ENCODE results near the gene DNTT.

The DNTT gene

GRCh38 chr10:96310321-96310669 lies 6.1 kb downstream of the DNTT start:
- DNase-seq, result no peak

- DNase-seq, result no peak
Measured at GRCh38 chr10:96311180-96311715, 7.0 kb downstream of the DNTT start.

- DNase-seq, result no peak
Measured at GRCh38 chr10:96313344-96313743, 9.1 kb downstream of the DNTT start.

GRCh38 chr10:96317067-96317833 lies 13.0 kb downstream of the DNTT start:
- no peak for DNase-seq

- DNase-seq, result no peak
Measured at GRCh38 chr10:96319754-96320474, 15.7 kb downstream of the DNTT start.

- DNase-seq, result no peak
Measured at GRCh38 chr10:96321822-96322221, 17.6 kb downstream of the DNTT start.

- no peak for DNase-seq
Measured at GRCh38 chr10:96322275-96322674, 18.0 kb downstream of the DNTT start.

GRCh38 chr10:96324447-96324846 lies 20.2 kb downstream of the DNTT start:
- DNase-seq, result no peak

GRCh38 chr10:96325719-96326373 lies 21.6 kb downstream of the DNTT start:
- DNase-seq, result no peak

GRCh38 chr10:96327462-96327861 lies 23.2 kb downstream of the DNTT start:
- no peak for DNase-seq

GRCh38 chr10:96333101-96333500 lies 28.9 kb downstream of the DNTT start:
- DNase-seq, result no peak

- DNase-seq, result peak; percentile 8
Measured at GRCh38 chr10:96334616-96335526, 30.6 kb downstream of the DNTT start.

- DNase-seq, result no peak
Measured at GRCh38 chr10:96337106-96337505, 32.9 kb downstream of the DNTT start.

- DNase-seq, result no peak
Measured at GRCh38 chr10:96338279-96338925, 34.2 kb downstream of the DNTT start.

- no peak for DNase-seq
Measured at GRCh38 chr10:96339383-96339782, 35.1 kb downstream of the DNTT start.

- peak; percentile 40 for DNase-seq
Measured at GRCh38 chr10:96339956-96340904, 36.0 kb downstream of the DNTT start.

- DNase-seq, result no peak
Measured at GRCh38 chr10:96341219-96342182, 37.3 kb downstream of the DNTT start.

- DNase-seq, result no peak
Measured at GRCh38 chr10:96342402-96342801, 38.2 kb downstream of the DNTT start.

GRCh38 chr10:96344178-96344577 lies 39.9 kb downstream of the DNTT start:
- no peak for DNase-seq
